Left ventricle myocardium inferior (tissue), 1 donor: ENCODE data around the gene CYP3A7. TPM values are rescaled to one million over a fixed set of nuclear protein-coding genes. Genes with fewer than 3 reads are reported as not detected.
"Not testable (repeated sequence)": the region's sequence is repeated elsewhere in the genome, so short reads cannot be mapped to it uniquely, and the experiment has no call there.

Experiments used
- DNase-seq: peaks from one replicate; pipeline ENCODE4 v3.0.0-alpha.2; 2020
- H3K27ac ChIP-seq: fragments of 200-600 bp; replicated peaks from 2 replicates; pipeline ENCODE4 v1.8.0; 2021
- H3K27me3 ChIP-seq: fragments of 200-600 bp; 2 replicates; pipeline ENCODE4 v1.8.0; 2021; ENCODE audit warnings: low read depth
- H3K36me3 ChIP-seq: fragments of 200-600 bp; 2 replicates; pipeline ENCODE4 v1.8.0; 2021
- H3K4me1 ChIP-seq: fragments of 200-600 bp; 2 replicates; pipeline ENCODE4 v1.8.0; 2021
- H3K4me3 ChIP-seq: fragments of 200-600 bp; 2 replicates; pipeline ENCODE4 v1.8.0; 2021; ENCODE audit warnings: mild to moderate bottlenecking, moderate library complexity
- H3K9me3 ChIP-seq: fragments of 200-600 bp; replicated peaks from 2 replicates; pipeline ENCODE4 v1.8.0; 2021
- intact Hi-C: fragments of 100-400 bp; cut with micrococcal nuclease; formaldehyde crosslinking; loops from one replicate; pipeline ENCODE4 v1.11.0; 2022
- total RNA-seq: library from RNA; stranded (reverse); fragmentation: NEBNext Ultra II Directional; extraction: Animal tissue kit (Norgen Biotek cat#: 25700); gene quantifications from one replicate; pipeline ENCODE4 v1.2.1, GENCODE V29; 2021
- TF ChIP-seq, protein P1 (sequence below): fragments of 200-600 bp; IDR thresholded peaks from 2 replicates; pipeline ENCODE4 v1.8.0; 2021; ENCODE audit warnings: antibody characterized with exemption, mild to moderate bottlenecking, borderline replicate concordance
- donor health status: DM: no; HTN: yes; CAD: no; lungs with severe emphysema.

The CYP3A7 gene
- total RNA-seq, 1 donor from 2014 or later, result not detected

DNA sequence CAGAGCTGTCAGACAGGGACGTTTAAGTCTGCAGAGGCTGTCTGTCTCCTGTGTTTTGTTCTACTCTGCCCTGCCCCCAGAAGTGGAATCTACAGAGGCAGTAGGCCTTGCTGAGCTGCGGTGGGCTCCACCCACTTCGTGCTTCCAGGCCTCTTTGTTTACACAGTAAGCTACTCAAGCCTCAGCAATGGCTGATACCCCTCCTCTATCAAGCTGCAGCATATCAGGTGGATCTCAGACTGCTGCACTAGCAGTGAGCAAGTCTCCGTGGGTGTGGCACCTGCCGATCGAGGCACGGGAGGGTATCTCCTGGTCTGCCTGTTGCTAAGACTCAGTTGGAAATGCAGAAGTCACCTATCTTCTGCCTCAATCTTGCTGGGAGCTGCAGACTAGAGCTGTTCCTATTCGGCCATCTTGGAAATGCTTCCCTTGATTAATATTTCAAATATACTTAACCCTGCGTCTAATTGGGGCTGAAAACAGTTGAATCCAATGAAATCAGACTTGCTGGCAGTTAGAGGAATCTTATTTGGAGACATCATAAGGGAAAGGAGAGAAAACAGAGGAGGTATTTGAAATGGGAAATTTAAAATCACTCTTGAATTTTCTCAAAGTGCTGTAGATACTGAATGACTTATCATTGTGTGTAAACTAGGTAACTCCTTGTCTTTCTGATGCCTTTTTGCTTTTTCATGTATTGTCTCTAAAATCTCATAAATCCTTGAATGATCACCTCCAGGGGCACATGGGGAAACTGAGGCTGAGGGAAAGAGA is 41.4 kb downstream of the CYP3A7 start:
- Histone ChIP-seq H3K4me1 (no peaks in the 10 kb centered on the region), H3K4me3 (no peak overlapping the region), H3K27me3 (no peaks in the 10 kb centered on the region), H3K9me3 (peaks cover 12% of the 10 kb centered on the region), H3K36me3 (no peaks in the 10 kb centered on the region), H3K27ac (no peak overlapping the region)
- intact Hi-C loops, result no loop called here
- TF ChIP-seq, protein P1, sequence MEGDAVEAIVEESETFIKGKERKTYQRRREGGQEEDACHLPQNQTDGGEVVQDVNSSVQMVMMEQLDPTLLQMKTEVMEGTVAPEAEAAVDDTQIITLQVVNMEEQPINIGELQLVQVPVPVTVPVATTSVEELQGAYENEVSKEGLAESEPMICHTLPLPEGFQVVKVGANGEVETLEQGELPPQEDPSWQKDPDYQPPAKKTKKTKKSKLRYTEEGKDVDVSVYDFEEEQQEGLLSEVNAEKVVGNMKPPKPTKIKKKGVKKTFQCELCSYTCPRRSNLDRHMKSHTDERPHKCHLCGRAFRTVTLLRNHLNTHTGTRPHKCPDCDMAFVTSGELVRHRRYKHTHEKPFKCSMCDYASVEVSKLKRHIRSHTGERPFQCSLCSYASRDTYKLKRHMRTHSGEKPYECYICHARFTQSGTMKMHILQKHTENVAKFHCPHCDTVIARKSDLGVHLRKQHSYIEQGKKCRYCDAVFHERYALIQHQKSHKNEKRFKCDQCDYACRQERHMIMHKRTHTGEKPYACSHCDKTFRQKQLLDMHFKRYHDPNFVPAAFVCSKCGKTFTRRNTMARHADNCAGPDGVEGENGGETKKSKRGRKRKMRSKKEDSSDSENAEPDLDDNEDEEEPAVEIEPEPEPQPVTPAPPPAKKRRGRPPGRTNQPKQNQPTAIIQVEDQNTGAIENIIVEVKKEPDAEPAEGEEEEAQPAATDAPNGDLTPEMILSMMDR, result no peak
- DNase-seq, result no peak

DNA sequence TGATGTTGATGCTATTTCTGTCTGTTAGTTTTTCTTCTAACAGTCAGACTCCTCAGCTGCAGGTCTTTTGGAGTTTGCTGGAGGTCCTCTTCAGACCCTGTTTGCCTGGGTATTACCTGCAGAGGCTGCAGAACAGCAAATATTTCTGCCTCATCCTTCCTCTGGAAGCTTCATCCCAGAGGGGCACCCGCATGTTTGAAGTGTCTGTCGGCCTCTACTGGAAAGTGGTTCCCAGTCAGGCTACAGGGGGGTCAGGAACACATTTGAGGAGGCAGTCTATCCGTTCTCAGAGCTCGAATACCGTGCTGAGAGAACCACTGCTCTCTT is 41.9 kb downstream of the CYP3A7 start:
- DNase-seq, result no peak
- no peaks in the 10 kb centered on the region for H3K4me1 ChIP-seq
- intact Hi-C loops, result no loop called here
- H3K27ac ChIP-seq, result no peak overlapping the region
- no peaks in the 10 kb centered on the region for H3K27me3 ChIP-seq
- peaks cover 12% of the 10 kb centered on the region for H3K9me3 ChIP-seq
- H3K36me3 ChIP-seq, result no peaks in the 10 kb centered on the region
- H3K4me3 ChIP-seq, result no peak overlapping the region
- TF ChIP-seq, protein P1, result no peak

DNA sequence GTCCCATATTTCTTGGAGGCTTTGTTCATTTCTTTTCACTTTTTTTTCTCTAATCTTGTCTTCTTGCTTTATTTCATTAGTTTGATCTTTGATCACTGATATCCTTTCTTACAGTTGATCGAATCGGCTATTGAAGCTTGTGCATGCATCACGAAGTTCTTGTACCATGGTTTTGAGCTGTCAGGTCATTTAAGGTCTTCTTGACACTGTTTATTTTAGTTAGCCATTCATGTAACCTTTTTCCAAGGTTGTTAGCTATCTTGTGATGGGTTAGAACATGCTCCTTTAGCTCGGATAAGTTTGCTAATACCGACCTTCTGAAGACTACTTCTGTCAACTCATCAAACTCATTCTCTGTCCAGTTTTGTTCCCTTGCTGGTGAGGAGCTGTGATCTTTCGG is 42.4 kb downstream of the CYP3A7 start:
- H3K4me3 ChIP-seq, H3K36me3 ChIP-seq, DNase-seq, H3K4me1 ChIP-seq, intact Hi-C loops, H3K27me3 ChIP-seq, H3K27ac ChIP-seq: not testable (repeated sequence)
- H3K9me3 ChIP-seq, result peaks cover 12% of the 10 kb centered on the region

DNA sequence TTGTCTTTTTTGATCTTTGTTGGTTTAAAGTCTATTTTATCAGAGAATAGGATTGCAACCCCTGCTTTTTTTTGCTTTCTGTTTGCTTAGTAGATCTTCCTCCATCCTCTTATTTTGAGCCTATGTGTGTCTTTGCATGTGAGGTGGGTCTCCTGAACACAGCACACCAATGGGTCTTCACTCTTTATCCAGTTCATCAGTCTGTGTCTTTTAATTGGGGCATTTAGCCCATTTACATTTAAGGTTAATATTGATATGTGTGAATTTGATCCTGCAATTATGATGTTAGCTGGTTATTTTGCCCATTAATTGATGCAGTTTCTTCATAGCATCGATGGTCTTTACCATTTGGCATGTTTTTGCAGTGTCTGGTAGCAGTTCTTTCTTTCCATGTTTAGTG is 43.3 kb downstream of the CYP3A7 start:
- intact Hi-C loops, result not testable (repeated sequence)

DNA sequence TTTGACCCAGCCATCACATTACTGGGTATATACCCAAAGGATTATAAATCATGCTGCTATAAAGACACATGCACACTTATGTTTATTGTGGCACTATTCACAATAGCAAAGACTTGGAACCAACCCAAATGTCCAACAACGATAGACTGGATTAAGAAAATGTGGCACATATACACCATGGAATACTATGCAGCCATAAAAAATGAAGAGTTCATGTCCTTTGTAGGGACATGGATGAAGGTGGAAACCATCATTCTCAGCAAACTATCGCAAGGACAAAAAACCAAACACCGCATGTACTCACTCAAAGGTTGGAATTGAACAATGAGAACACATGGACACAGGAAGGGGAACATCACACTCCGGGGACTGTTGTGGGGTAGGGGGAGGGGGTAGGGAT is 44.1 kb downstream of the CYP3A7 start:
- H3K27ac ChIP-seq, intact Hi-C loops, H3K36me3 ChIP-seq: not testable (repeated sequence)

More for the DNA sequence above, 43.3 kb downstream of the CYP3A7 start:
- not testable (repeated sequence) for H3K27me3 ChIP-seq, DNase-seq, H3K27ac ChIP-seq, H3K4me1 ChIP-seq, H3K36me3 ChIP-seq, H3K4me3 ChIP-seq
- peaks cover 12% of the 10 kb centered on the region for H3K9me3 ChIP-seq

DNA sequence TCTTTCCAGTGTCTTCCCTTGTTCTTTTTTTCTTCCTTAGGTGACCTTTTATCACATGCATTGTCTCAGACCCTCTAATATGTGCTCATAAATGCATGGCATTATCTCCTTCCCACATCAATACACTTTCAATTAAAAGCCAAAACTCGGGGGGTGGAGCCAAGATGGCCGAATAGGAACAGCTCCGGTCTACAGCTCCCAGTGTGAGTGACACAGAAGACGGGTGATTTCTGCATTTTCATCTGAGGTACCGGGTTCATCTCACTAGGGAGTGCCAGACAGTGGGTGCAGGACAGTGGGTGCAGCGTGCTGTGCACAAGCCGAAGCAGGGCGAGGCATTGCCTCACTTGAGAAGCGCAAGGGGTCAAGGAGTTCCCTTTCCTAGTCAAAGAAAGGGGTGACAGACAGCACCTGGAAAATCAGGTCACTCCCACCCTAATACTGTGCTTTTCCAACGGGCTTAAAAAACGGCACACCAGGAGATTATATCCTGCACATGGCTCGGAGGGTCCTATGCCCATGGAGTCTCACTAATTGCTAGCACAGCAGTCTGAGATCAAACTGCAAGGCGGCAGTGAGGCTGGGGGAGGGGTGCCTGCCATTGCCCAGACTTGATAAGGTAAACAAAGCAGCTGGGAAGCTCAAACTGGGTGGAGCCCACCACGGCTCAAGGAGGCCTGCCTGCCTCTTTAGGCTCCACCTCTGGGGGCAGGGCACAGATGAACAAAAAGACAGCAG is 49.0 kb downstream of the CYP3A7 start:
- DNase-seq, H3K36me3 ChIP-seq, H3K27me3 ChIP-seq, H3K27ac ChIP-seq, H3K4me1 ChIP-seq, H3K4me3 ChIP-seq, intact Hi-C loops: not testable (repeated sequence)
- peaks cover 16% of the 10 kb centered on the region for H3K9me3 ChIP-seq

More for the DNA sequence above, 44.1 kb downstream of the CYP3A7 start:
- H3K4me1 ChIP-seq, H3K27me3 ChIP-seq, DNase-seq, H3K4me3 ChIP-seq: not testable (repeated sequence)
- H3K9me3 ChIP-seq, result peaks cover 12% of the 10 kb centered on the region

DNA sequence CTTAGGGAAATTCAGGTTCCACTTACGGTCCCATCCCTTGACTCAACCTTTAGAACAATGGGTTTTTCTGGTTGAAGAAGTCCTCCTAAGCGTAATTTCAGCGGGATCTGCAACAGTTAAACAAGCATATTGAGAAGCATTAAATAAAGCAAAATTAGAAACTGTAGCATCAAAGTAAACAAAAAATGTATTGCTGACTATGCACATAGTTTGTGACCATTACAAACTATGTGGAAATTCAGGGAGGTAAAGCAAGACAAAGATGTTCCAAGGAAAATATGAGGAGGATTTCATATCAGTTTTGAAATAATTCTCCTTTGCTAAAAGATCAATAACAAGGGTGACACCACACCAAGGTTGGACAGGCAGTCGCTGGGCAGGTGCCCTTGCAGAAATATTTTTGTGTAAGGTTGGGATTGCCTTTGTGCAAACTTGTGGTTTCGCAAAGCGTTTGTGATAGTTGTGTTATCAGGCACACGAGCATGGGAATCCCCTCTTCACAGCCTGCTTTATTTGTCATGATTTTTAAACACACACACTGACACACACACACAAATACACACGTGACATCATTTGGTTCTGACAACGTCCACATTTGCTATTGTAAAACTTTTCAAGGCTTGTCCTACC is 49.8 kb downstream of the CYP3A7 start:
- intact Hi-C loops, result no loop called here
- no peaks in the 10 kb centered on the region for H3K4me1 ChIP-seq
- TF ChIP-seq, protein P1, result no peak
- H3K9me3 ChIP-seq, result peaks cover 14% of the 10 kb centered on the region
- no peak for DNase-seq
- H3K27me3 ChIP-seq, result no peaks in the 10 kb centered on the region
- no peak overlapping the region for H3K4me3 ChIP-seq
- H3K36me3 ChIP-seq, result no peaks in the 10 kb centered on the region
- no peak overlapping the region for H3K27ac ChIP-seq
